GM18520 (cell line): Measurements from ENCODE around the gene ARL13B.
"Not testable (repeated sequence)": the region's sequence is repeated elsewhere in the genome, so short reads cannot be mapped to it uniquely, and the experiment has no call there.

ENCODE experiments used
- ATAC-seq: cut with Tn5 transposase; IDR thresholded peaks from one replicate; pipeline ENCODE4 v1.9.1; 2021; ENCODE audit not compliant: unreplicated experiment

Gene ARL13B

DNA sequence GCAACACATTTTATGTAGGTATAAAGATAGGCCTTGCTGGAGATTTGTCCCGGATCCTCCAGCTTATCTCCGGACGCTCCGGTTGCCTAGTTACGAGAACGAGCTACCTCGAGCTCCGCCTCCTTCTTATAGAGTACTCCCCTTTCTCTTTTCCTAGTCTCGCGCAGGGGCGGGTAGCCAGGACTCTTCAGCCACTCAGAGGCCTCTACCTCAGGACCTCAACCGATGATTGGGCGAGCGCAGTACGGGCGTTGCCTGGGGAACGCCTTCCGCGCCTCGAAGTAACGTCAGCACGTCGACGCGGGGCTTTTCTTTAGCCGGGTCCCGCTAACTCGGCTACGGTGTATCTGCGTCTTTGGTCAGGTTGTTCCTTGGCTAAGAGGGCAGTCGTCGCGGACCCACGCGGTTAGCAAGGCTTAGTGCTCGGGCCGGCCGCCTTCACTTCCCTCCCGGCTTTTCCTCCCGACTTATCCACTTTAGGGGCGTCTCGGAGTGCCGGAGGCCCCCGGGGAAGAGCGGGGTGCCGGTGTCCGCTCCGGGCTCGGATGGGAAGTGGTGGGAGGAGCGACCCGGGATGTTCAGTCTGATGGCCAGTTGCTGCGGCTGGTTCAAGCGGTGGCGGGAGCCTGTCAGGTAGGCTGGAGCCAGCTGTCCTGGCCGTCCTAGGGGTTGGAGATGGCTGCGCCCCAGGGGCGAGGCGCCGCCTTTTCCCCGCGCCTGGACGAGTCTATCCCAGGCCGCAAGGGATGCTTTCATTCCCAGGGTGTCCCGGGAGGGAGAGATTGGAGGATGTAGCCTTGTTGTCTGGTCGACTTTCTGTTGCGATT is at the start of gene ARL13B:
Gene ARL13B (plus strand): TSS at position 306 of the 827 bp plus-strand sequence. CDS start 269 bp downstream, at position 575.
- ATAC-seq, result peak; percentile 100

- no peak for ATAC-seq
Observed at GRCh38 chr3:93931597-93932229, 48.2 kb upstream of the ARL13B start.

GRCh38 chr3:93934366-93935046 is 45.4 kb upstream of the ARL13B start:
- ATAC-seq, result no peak

- ATAC-seq, result no peak
Observed at GRCh38 chr3:93936549-93936948, 43.4 kb upstream of the ARL13B start.

- ATAC-seq, result not testable (repeated sequence)
Observed at GRCh38 chr3:93937485-93937884, 42.5 kb upstream of the ARL13B start.

DNA sequence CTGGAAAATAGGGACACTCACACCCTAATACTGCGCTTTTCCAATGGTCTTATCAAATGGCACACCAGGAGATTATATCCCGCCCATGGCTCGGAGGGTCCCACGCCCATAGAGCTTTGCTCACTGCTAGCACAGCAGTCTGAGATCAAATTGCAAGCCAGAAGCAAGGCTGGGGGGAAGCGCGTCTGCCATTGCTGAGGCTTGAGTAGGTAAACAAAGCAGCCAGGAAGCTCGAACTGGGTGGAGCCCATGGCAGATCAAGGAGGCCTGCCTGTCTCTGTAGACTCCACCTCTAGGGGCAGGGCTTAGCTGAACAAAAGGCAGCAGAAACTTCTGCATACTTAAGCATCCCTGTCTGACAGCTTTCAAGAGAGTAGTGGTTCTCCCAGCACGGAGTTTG is 30.0 kb upstream of the ARL13B start:
- ATAC-seq, result not testable (repeated sequence)

DNA sequence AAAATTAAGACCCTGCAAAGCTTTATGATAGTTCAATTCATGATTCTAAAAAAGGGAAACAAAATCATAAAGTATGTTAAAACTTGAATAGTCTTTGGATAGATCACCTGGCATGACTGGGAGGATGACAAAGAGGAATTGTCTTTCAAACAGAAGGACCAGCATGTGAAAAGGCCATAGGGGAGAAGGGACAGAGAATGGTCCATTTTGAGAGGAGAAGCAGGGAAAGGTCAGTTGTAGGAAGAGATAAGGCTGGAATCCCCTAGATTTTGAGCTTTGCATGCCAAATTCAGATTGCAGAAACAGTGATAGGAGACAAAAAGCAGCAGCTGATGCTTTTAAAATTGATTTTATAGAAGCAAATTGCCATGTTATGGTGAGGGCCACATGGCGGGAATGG is 18.9 kb upstream of the ARL13B start:
- no peak for ATAC-seq

GRCh38 chr3:93961489-93961888 is 18.5 kb upstream of the ARL13B start:
- ATAC-seq, result no peak

DNA sequence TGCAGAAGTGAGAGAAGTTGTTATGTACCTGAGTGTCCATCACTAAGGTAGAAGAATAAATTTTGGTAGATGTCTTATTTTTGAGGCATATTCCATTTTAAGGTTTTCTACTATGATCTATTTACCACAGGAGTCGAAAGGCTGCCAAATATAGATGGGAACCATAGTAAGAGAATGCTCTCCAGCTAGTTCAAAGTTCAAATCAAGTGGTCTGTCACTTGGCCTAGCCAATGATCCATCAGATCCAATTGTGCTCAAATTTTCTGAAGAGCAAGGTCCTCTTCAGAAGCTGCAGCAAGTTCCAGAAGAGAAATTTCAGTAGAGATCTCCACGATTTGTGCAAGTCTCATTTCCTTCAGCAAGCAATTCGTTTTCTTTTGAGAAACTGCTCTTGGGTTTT is 17.2 kb upstream of the ARL13B start:
- no peak for ATAC-seq

DNA sequence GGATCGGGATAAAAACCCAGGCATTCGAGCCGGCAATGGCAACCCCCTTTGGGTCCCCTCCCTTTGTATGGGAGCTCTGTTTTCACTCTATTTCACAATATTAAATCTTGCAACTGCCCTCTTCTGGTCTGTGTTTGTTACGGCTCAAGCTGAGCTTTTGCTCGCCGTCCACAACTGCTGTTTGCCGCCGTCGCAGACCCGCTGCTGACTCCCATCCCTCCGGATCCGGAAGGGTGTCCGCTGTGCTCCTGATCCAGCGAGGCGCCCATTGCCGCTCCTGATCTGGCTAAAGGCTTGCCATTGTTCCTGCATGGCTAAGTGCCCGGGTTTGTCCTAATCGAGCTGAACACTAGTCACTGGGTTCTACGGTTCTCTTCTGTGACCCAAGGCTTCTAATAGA is 14.8 kb upstream of the ARL13B start:
- ATAC-seq, result not testable (repeated sequence)

GRCh38 chr3:93969443-93969842 is 10.5 kb upstream of the ARL13B start:
- no peak for ATAC-seq

DNA sequence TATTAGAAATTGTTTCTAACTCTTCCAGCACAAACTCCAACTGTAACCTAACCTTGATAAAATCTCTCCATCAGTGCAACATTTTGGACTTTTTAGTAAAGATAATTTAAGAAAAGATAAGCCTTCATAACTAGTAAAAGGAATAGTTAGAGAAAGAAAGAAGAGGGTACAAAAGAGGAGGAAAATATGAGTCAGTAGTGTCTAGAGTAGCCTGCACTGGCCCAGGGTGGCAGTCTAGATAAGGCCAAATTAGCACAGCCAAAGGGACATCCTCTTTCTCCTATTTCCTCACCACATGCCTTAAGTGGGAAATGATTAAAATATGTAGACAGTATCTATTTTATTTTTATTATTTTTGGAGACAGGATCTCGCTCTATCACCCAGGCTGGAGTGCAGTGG is 10.0 kb upstream of the ARL13B start:
- no peak for ATAC-seq

DNA sequence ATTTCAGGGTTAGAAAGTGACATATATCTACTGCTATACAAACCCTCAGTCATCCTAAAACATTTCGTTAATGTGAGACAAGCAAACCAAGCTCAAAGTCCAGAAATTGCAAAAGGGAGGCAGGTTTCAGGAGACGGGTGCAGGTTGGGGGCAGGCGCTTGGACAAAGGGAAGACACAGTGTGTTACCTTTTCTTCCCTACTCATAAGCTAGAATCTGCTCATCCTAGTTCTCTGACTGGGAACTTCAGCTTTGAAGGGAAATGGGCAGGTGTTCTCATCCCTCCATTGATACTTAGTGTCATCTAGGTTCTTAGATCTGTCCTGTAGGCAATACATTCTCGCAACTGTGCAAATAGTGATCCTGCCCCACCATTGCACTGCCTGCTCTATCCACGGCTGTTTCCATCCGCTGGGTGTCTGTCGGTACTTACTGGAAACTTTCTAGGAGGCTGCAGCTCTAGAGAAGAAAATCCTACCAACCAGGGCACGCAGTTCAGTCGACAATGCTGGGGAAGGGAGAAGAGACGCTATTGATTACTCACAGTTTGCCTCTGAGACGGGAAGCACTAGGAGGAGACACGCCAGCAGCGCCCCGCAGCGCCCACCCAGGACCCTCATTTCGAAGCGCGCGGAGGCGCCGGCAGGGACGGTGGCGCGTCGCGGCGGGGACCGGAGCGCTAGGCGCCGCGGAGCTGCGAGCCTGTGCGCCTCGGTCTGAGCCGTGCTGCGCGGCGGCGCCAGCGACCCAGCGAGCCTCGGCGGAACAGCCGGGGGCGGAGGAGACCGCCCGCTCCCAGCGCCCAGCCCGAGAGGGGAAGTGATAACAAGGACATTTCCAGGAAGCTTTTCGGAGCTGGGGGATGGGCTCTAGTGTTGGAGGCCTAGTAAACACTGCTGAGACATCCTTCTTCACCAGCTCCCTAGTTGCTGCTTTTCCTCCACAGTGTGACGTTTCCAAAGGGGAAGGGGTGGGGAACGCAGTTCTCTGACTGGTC is 6.5 kb upstream of the ARL13B start, which contains the start of gene PROS1:
Gene PROS1 (minus strand): TSS at position 766 of the 996 bp plus-strand sequence. CDS start 147 bp downstream, at position 619.
- peak; percentile 58 for ATAC-seq

DNA sequence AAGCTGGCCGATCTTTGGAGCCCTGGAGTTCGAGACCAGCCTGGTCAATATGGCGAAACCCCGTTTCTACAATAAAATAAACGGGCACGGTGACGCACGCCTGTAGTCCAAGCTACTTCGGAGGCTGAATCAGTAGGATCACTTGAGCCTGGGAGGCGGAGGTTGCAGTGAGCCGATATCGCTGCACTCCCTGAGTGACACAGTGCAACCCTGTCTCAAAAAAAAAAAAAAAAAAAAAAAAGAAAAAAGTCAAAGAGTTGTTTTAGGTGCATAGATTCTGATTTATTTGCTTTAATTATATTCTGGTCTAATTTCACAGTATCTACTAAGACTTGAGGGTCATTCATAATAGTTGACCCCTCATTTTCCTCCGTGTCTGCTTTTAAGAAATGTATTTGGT is 1.7 kb downstream of the ARL13B start:
- no peak for ATAC-seq

- no peak for ATAC-seq
Observed at GRCh38 chr3:93983408-93983807, 3.5 kb downstream of the ARL13B start.

DNA sequence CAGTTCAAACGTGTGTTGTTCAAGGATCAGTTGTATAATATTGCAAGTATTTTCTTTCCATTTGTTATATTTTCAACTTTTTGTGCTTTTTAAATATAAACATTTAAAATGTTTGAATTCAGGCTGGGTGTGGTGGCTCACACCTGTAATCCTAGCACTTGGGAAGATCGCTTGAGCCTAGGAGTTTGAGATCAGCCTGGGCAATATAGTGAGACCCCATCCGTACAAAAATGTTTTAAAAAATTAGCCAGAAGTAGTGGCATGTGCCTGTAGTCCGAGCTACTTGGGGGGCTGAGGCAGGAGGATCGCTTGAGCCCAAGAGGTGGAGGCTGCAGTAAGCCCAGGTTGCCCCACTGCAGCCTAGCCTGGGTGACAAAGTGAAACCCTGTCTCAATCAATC is 4.7 kb downstream of the ARL13B start:
- ATAC-seq, result no peak

DNA sequence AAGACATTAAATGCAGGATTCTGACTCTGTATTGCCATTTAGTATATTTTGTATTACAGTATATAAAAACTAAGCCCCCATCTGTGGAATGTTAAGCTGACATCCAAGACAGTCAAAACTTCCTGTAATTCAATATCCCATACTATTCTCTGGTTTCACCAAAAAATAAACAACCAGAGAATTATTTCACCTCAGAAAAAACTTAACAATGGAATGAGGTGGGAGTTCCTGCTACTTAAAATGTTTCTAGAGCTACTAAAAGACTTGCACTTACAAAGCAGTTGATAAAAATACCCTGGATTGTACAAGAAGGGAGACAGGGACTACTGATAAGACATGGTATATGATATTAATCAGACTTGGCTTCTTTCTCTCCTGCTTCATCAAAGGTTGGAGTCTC is 8.3 kb downstream of the ARL13B start:
- no peak for ATAC-seq

GRCh38 chr3:93988764-93989163 is 8.8 kb downstream of the ARL13B start:
- ATAC-seq, result no peak

DNA sequence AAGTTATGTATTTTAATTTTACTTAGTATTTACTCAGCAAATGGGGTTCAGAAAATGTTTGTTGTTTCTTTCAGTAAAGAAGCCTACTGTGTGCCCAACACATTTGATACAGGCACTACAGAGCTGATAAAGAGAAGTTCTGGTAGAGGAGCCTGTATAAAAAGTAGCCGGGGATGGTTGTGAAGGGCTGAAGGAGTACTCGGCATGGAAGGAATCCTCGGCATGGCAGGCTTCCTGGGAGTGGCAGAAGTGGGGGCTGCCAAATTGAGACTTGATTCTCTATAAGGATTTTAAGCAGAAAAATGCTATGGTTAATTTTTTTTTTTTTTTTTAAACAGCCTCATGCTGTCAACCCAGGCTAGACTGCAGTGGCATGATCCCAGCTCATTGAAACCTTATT is 9.3 kb downstream of the ARL13B start:
- ATAC-seq, result no peak

GRCh38 chr3:93991631-93992030 is 11.7 kb downstream of the ARL13B start:
- ATAC-seq, result no peak

DNA sequence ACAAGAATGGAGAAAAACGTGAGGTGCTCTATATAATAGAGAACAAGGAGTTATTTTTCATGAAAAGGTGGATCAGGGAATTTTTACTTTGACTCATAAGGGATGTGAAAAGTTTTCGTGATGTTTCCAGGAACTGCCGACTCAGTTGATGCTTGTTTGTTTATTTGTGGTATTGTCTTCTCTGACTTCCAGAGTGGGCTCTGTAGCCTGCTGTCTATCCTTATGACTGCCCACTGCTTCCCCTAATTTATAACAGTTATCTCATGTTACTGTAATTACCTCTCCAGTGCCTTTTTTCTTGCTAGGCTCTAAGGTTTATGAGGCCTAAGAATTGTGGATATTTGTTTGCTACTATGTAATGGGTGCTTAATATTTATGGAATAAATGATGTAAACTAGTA is 12.3 kb downstream of the ARL13B start:
- ATAC-seq, result no peak
